ENCODE data around the gene RIN1.
A peak's percentile ranks its signal among the peaks of the same experiment; 100 is the strongest.

RIN1 gene

DNA sequence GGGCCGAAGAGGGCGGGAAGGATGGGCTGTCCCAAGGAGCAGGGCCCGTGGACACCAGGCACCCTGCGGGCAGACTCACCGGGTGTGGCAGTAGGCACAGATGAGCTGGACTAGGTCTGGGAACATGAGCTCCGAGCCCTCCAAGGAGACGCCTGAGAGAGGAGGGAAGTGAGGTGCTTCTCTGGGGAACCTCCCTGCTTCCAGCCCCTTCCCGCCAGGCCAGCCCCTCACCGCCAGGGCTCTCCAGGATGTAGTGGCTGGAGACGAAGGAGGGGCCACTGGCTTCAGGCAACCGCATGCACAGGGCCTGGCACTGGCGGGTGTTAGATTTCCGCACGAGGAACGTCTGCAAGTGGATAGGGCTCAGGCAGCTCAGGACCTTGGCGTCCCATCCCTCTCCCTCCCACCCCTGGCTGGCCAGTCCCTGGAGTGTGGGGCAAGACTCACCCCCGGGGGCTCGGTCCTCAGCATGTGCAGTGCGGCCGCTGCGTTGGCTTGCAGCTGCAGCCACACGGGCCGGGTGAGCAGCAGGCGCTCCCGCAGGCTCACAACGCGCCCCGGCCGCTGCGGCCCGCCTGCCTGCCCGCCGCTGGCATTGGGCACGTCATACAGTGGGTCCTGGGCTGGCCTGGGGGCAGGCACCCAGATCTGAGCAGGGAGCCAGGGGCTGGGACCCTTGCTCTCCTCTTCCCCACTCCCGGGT lies 552 bp downstream of the RIN1 start:
- DNase-seq (ENCODE audit: low read depth in 4 of 4, low spot score in 1 of 4) = no peak

GRCh38 chr11:66334605-66335442 lies 1.4 kb downstream of the RIN1 start:
- DNase-seq (ENCODE audit: low read depth in 4 of 4, low spot score in 1 of 4) = no peak

- no peak for DNase-seq (ENCODE audit: low read depth in 4 of 4, low spot score in 1 of 4)
Measured at GRCh38 chr11:66333896-66334604, 2.2 kb downstream of the RIN1 start.

DNA sequence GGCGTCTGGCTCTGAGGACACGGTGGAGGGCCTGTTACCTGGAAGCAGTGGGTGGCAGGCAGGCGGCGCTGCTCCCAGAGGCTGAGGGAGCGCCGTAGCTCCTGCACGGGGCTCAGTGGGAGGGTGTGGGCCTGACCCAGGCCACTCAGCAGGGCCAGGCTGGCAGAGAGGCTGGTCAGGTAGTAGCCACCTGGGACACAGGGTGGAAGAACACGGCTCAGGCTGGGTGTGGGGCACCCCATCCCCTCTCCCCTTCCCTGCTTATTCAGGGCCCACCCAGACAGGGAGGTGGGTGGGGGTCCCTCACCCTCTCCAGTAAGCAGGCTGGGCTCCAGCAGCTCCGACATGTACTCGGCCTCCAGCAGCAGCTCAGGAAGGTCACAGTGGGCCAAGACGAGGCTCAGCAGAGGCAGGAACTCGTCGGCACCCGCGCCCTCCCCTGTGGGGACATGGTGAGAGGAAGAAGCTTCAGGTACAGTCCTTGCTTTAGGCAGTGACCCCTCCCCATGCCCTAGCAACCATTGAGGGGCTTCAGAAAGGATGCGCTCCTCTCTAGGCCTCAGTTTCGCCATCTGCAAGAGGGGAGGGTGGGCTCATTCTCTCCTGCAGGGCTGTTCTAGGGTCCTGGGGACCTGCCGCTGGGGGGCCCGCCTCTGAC lies 2.9 kb downstream of the RIN1 start:
- no peak for DNase-seq (ENCODE audit: low read depth in 4 of 4, low spot score in 1 of 4)

DNA sequence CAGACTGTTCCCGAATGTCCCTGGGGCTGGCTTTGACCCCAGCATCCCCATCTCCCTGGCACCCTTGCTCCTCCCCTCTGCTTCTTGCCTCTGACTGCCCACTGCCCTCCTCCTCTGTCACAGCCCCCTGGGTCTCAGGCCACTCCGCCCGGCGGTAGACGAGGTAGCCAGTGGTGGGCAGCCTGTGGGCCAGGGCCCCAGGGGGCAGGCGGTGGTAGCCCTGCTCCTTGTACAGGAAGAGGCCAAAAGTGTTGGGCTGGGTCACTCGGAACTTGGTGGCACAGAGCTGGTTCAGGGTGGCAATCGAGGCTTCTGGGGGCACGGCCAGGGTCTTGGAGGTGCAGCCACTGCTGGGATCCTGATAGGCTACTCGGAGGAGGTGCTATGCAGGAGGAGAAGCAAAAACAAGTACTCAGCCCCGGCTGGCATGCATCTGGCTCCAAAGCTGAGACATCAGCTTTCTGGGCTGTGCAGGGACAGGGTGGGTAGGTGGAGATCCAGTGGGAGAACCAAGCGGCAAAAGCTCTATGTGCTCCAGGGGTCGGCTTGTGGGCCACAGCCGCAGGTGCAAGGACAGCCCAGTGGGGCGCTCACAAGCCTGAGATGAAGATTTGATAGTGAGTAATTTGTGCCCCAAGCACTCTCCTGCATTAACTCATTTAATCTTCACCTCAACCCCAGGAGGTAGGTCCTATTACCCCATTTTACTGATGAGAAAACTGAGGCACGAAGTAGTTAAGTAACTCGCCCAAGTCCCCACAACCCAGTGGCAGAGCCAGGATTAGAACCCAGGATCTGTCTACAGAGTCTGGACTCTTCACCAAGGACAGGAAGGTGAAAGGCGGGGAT lies 3.6 kb downstream of the RIN1 start:
- no peak for DNase-seq (ENCODE audit: low read depth in 4 of 4, low spot score in 1 of 4)

GRCh38 chr11:66331542-66332370 lies 4.5 kb downstream of the RIN1 start:
- no peak for DNase-seq (ENCODE audit: low read depth in 4 of 4, low spot score in 1 of 4)

DNA sequence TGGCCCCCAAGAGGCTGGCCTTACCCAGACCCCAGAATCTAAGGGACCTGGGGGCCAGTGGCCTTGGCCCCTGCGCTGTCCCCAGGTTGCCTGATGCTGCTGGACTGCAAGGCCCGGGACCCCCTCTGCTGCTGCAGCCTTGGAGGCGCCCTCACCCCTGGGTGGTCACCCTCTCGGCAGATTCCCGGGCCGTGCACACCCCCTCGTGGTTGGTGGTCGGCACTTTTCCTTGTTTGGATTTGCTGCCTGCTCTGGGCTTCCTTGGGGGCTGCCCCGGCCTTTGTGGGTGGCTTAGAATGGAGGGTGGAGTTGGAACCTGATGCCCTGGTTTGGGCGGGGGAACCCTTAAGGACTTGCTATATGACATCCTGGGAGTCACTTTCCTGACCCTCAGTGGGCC lies 5.3 kb downstream of the RIN1 start:
- no peak for DNase-seq (ENCODE audit: low read depth in 4 of 4, low spot score in 1 of 4)

DNA sequence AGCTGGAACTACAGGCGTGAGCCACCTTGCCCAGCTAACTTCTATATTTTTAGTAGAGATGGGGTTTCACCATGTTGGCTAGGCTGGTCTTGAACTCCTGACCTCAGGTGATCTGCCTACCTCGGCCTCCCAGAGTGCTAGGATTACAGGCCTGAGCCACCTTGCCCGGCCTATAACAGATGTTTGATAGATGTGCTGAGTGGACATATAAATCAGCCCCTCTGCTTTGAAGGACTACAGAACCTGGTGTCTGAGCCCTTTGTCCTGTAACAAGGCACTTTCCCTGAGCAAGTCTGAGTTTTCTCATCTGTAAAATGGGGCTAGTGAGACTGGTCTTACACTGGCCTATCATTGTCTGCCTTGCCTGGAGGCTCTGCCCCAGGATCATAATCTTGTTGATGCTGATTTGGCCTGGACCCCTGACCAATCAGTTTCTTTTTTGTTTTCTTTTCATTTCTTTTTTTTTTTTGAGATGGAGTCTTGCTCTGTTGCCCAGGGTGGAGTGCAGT lies 7.0 kb downstream of the RIN1 start:
- DNase-seq (ENCODE audit: low read depth in 4 of 4, low spot score in 1 of 4) = no peak

DNA sequence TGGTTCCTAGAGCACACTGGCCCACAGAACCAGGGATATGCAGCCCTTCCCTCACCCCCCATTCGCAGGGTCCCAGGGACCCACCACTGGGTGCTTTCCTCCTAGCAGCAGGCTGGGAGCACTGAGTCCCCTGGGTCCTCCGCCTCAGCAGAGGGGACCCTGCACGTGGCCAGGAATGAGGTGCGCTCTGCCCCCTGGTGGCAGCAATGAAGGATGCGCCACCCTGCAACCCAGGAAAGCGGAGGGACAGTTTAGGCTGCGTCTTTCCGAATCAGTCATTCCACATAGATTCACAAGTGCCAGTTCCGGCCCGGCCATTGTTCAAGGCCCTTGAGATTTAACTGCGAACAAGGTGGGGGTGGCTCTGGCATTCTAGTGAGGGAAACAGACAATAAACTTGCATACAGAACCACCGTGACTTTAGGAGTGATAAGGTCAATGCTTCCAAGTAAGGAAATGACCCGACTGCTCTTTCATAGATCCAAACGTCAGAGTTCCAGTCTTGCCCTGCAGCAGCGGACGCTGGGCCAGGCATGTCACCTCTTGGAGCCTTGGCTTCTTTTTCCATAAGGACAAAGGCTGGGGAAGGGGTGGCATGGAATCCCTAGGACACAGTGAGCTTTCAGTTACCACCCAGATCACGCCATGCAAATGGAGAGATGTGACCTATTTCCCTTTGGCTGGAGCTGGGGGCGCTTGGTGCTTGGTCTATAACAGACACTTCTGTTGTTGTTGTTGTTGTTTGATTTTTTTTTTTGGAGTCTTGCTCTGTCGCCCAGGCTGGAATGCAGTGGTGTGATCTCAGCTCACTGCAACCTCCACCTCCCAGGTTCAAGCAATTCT lies 7.7 kb downstream of the RIN1 start:
- DNase-seq (ENCODE audit: low read depth in 4 of 4, low spot score in 1 of 4) = peak; percentile 52 to 79 (median 74)

DNA sequence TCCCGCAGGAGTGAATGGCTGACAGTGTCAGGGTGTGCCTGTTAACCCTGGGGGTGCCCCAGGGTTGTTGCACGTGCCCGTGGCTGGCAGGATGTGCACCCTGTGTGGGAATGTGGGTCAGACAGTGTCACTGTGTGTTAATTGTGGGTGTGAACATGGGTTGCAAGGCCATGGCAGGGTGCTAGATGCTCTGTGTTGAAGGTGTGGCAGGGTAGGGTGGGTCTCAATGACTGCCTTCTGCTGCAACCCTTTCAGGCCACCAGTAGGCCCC lies 8.3 kb downstream of the RIN1 start:
- DNase-seq (ENCODE audit: low read depth in 4 of 4, low spot score in 1 of 4) = no peak

DNA sequence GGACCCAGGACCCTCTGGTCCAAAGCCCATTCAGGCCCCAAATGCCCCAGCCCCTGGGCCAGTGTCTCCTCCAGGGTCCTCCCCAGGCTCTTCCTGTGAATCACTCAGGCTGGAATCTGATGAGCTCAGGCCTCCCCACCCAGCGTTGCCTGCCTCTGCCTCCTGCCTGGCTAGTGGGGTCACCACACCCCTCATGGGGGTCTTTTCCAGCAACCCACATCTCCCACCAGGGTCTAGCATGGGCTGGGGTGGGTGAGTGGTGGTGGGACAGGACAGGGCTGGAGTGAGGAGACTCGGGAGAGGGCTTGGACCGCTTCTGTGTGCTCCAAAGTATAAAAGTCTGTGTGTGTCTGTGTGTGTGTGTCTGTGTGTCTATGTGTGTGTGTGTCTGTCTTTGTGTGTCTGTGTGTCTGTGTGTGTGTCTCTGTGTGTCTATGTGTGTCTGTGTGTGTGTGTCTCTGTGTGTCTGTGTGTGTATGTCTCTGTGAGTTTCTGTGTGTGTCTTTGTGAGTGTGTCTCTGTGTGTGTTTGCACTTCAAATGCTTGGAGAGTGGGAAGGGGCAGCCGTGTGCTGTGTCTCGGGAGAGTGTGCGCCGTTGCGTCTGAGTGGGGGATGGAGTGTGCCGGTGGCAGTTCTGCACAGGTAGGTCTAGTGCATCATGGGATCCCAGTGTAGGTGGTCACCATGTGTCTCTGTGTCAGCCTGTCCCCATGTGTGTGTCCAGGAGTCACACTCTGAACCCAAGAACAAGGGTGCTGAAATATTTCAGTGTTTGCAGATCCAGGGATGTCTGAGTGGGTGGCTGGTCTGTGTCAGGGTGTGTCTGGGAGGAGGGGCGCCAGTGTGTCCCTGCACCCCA lies 8.8 kb downstream of the RIN1 start:
- no peak for DNase-seq (ENCODE audit: low read depth in 4 of 4, low spot score in 1 of 4)

DNA sequence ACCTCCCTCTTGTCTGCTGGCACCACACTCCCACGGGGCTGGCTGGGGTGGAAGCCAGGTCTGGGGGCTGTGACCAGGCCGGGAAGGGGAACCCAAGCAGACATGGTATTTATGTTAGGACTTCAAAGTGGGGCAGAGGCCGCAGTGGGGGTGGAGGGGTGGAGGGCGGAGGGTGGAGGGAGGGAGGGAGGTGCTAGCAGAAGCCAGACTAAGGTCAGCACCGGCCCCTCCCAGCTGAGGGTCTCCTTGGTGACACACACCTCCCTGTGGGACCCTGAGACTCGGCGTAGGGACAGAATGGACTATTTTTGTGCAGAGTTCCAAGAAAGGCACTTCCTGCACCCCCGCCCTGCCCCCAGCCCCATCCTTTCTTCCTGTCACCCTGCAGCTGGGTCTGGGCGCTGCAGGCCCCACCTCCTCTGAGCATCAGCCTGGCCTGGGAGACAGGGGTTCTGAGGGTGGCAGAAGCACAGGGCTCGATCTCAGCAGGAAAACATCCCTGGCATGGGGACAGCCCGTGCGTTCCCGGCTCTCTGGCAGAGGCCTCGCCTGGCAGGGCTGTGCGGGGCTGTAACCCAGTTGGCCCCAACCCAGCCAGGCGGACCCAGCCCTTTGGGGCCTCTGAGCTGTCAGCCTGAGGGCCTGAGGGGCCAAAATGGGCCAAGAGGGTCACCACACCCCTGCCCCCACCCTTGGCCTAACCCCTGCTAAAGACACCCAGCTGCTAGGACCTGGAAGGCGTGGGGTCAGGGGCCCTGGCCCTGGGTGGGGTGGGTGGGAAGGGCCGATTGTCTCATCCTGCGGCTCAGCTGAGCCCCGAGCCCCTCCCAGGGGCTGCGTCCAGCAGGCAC lies 9.7 kb downstream of the RIN1 start:
- no peak for DNase-seq (ENCODE audit: low read depth in 4 of 4, low spot score in 1 of 4)

GRCh38 chr11:66325263-66325671 lies 11.0 kb downstream of the RIN1 start:
- no peak for DNase-seq (ENCODE audit: low read depth in 4 of 4, low spot score in 1 of 4)

DNA sequence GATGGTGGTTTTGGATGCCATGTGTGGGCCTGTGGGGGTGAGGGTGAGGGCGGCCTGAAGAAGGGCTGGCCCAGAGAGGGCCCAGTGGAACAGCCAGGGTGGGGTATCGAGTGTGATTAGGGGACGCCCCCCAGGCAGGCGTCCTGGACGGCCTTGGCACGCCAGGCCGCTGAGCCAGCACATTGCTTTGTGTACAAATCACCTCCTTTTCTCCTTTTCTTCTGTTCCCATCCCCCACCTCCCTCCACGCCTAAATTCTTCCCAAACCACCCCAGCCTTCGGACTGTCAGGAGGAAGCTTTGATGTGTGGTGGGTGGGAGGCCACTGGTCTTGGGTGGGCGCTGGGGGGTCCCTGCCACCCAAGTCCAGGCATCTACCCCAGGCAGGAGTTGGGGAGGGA lies 11.6 kb downstream of the RIN1 start:
- no peak for DNase-seq (ENCODE audit: low read depth in 4 of 4, low spot score in 1 of 4)

GRCh38 chr11:66323684-66324083 lies 12.6 kb downstream of the RIN1 start:
- no peak for DNase-seq (ENCODE audit: low read depth in 4 of 4, low spot score in 1 of 4)

- DNase-seq (ENCODE audit: low read depth in 4 of 4, low spot score in 1 of 4) = no peak
Measured at GRCh38 chr11:66322732-66323427, 13.4 kb downstream of the RIN1 start.
